HepG2 (cell line): ENCODE data around the gene CTDSP1. TPM values are rescaled to one million over a fixed set of nuclear protein-coding genes. Genes with fewer than 3 reads are reported as not detected.

Experiments used
- CENPBD1 ChIP-seq: sonication (generic); formaldehyde crosslinking; IDR thresholded peaks from 2 replicates; pipeline ENCODE4 v1.8.0; 2022; ENCODE audit warnings: missing genetic modification reagents, low read depth, mild to moderate bottlenecking, borderline replicate concordance
- GTF3A ChIP-seq: sonication (generic); formaldehyde crosslinking; conservative IDR thresholded peaks from 2 replicates; pipeline ENCODE4 v1.4.0; 2020; ENCODE audit warnings: mild to moderate bottlenecking, missing genetic modification reagents
- HHEX ChIP-seq: IDR thresholded peaks from 2 replicates; pipeline ENCODE4 v1.6.1; 2016; ENCODE audit warnings: control low read depth
- HMGA1 ChIP-seq: sonication (generic); formaldehyde crosslinking; conservative IDR thresholded peaks from 2 replicates; pipeline ENCODE4 v1.4.0; 2020; ENCODE audit warnings: missing genetic modification reagents
- ISL2 ChIP-seq: sonication (generic); formaldehyde crosslinking; IDR thresholded peaks from 2 replicates; pipeline ENCODE4 v1.5.0; 2020; ENCODE audit warnings: missing genetic modification reagents
- JUN ChIP-seq: sonication (generic); formaldehyde crosslinking; IDR thresholded peaks from 2 replicates; pipeline ENCODE4 v1.4.0; 2020; ENCODE audit warnings: mild to moderate bottlenecking, missing genetic modification reagents
- JUND ChIP-seq: sonication (generic); formaldehyde crosslinking; IDR thresholded peaks from 2 replicates; pipeline ENCODE4 v1.8.0; 2022; ENCODE audit warnings: mild to moderate bottlenecking, missing genetic modification reagents
- KDM4B ChIP-seq: sonication (generic); formaldehyde crosslinking; IDR thresholded peaks from 2 replicates; pipeline ENCODE4 v1.4.0; 2020; ENCODE audit warnings: missing genetic modification reagents
- KLF6 ChIP-seq: IDR thresholded peaks from 2 replicates; pipeline ENCODE4 v1.8.0; 2016; ENCODE audit warnings: missing biosample characterization, missing genetic modification reagents
- NR2F1 ChIP-seq, 2 experiments: fragments of 450-650 bp in 1 of 2; formaldehyde crosslinking in 1 of 2; IDR thresholded peaks; 2 replicates each; pipeline versions ENCODE4 v1.5.0 to v1.6.1; 2016 to 2020; ENCODE audit warnings: mild to moderate bottlenecking in 1 of 2, missing compliant biosample characterization in 1 of 2, missing genetic modification reagents in 1 of 2, moderate library complexity in 1 of 2
- PAWR ChIP-seq: sonication (generic); formaldehyde crosslinking; IDR thresholded peaks from 2 replicates; pipeline ENCODE4 v1.4.0; 2020; ENCODE audit warnings: missing genetic modification reagents, mild to moderate bottlenecking, borderline replicate concordance
- PHF20 ChIP-seq: sonication (generic); formaldehyde crosslinking; IDR thresholded peaks from 2 replicates; pipeline ENCODE4 v1.5.0; 2020; ENCODE audit warnings: mild to moderate bottlenecking, missing genetic modification reagents
- SOX6 ChIP-seq, 2 experiments: fragments of 450-650 bp in 1 of 2; sonication (generic) in 1 of 2; formaldehyde crosslinking in 1 of 2; IDR thresholded peaks; 2 replicates each; pipeline versions ENCODE4 v1.4.0 to v1.6.1; 2017 to 2020; ENCODE audit warnings: antibody characterized with exemption in 1 of 2, mild to moderate bottlenecking in 1 of 2, missing genetic modification reagents in 1 of 2
- SP4 ChIP-seq: sonication (generic); formaldehyde crosslinking; IDR thresholded peaks from 2 replicates; pipeline ENCODE4 v1.8.1; 2023; ENCODE audit warnings: mild to moderate bottlenecking, missing genetic modification reagents
- STAT6 ChIP-seq: sonication (generic); formaldehyde crosslinking; IDR thresholded peaks from 2 replicates; pipeline ENCODE4 v1.4.0; 2020; ENCODE audit warnings: missing genetic modification reagents, mild to moderate bottlenecking, borderline replicate concordance
- ZFP36L2 ChIP-seq: sonication (generic); formaldehyde crosslinking; IDR thresholded peaks from 2 replicates; pipeline ENCODE4 v1.4.0; 2020; ENCODE audit warnings: missing genetic modification reagents
- ZNF687 ChIP-seq: sonication (generic); formaldehyde crosslinking; IDR thresholded peaks from 2 replicates; pipeline ENCODE4 v1.5.1; 2020; ENCODE audit warnings: mild to moderate bottlenecking, missing genetic modification reagents, moderate library complexity
- ZSCAN22 ChIP-seq: sonication (generic); formaldehyde crosslinking; IDR thresholded peaks from 2 replicates; pipeline ENCODE4 v1.4.0; 2020; ENCODE audit warnings: mild to moderate bottlenecking, missing genetic modification reagents
- ZSCAN29 ChIP-seq: sonication (generic); formaldehyde crosslinking; conservative IDR thresholded peaks from 2 replicates; pipeline ENCODE4 v1.4.0; 2020; ENCODE audit warnings: mild to moderate bottlenecking, missing genetic modification reagents
- polyA plus RNA-seq, 8 experiments: library from polyadenylated mRNA; depleted of rRNA in 3 of 8; stranded (reverse) in 7 of 8; unstranded in 1 of 8; fragments of >200 nt; fragmentation: Illumina TruSeq in 4 of 8; extraction: Trizol in 4 of 8; gene quantifications; 2 replicates each; pipeline versions ENCODE4 v1.2.1 to v1.2.3, GENCODE V29; 2011 to 2016; ENCODE audit warnings: low read depth in 4 of 8, missing spikeins in 1 of 8, mixed read lengths in 1 of 8; ENCODE audit not compliant: insufficient read depth in 1 of 8
- total RNA-seq, 5 experiments: library from RNA; depleted of rRNA; stranded (reverse); fragments of >200 nt; fragmentation: Illumina TruSeq; extraction: Trizol; gene quantifications; 2 replicates each; pipeline ENCODE4 v1.2.3, GENCODE V29; 2016; ENCODE audit warnings: low read depth in 1 of 5
- TF ChIP-seq, protein P1 (sequence below): sonication (generic); formaldehyde crosslinking; IDR thresholded peaks from 2 replicates; pipeline ENCODE4 v1.4.0; 2020; ENCODE audit warnings: missing genetic modification reagents
- TF ChIP-seq, protein P2 (sequence below): sonication (generic); formaldehyde crosslinking; IDR thresholded peaks from 2 replicates; pipeline ENCODE4 v1.8.0; 2023; ENCODE audit warnings: mild to moderate bottlenecking, missing genetic modification reagents

Gene CTDSP1
- total and polyA plus RNA-seq, 2 of the 13 experiments (the other 11 are each of a cell fraction or from before 2014, with no cell fraction given) = 91.0 to 268 TPM

- TF ChIP-seq, protein P1, sequence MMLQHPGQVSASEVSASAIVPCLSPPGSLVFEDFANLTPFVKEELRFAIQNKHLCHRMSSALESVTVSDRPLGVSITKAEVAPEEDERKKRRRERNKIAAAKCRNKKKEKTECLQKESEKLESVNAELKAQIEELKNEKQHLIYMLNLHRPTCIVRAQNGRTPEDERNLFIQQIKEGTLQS = no peak
- TF ChIP-seq SOX6 (IDR thresholded peaks at IDR 0.05) = no peak
- no peak for TF ChIP-seq SOX6 (CRISPR knock-in tag; IDR thresholded peaks at IDR 0.05)
- TF ChIP-seq ISL2 (CRISPR knock-in tag) = no peak
- TF ChIP-seq PHF20 (CRISPR knock-in tag) = no peak
- TF ChIP-seq ZSCAN29 (CRISPR knock-in tag) = no peak
- TF ChIP-seq HMGA1 (CRISPR knock-in tag) = no peak
- 0 out of 2 replicates have a peak, but pooled peaks have one; percentile 48 for TF ChIP-seq PAWR
- peak; percentile 60; the same call in 1 of the 2 replicates for TF ChIP-seq ZNF687
- TF ChIP-seq, protein P2, sequence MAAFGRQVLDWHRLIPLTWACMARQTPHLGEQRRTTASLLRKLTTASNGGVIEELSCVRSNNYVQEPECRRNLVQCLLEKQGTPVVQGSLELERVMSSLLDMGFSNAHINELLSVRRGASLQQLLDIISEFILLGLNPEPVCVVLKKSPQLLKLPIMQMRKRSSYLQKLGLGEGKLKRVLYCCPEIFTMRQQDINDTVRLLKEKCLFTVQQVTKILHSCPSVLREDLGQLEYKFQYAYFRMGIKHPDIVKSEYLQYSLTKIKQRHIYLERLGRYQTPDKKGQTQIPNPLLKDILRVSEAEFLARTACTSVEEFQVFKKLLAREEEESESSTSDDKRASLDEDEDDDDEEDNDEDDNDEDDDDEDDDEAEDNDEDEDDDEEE (CRISPR knock-in tag) = 0 out of 2 replicates have a peak, but pooled peaks have one; percentile 69
- no peak for TF ChIP-seq JUN (CRISPR knock-in tag)
- TF ChIP-seq CENPBD1 (CRISPR knock-in tag) = no peak
- TF ChIP-seq KDM4B (CRISPR knock-in tag) = no peak
- TF ChIP-seq GTF3A = no peak
- TF ChIP-seq NR2F1 (CRISPR knock-in tag; IDR thresholded peaks at IDR 0.05) = no peak
- no peak for TF ChIP-seq KLF6 (CRISPR knock-in tag)
- TF ChIP-seq STAT6 (CRISPR knock-in tag) = no peak
- no peak for TF ChIP-seq ZFP36L2 (CRISPR knock-in tag)
- TF ChIP-seq HHEX (CRISPR knock-in tag) = peak; percentile 17; the same call in 1 of the 2 replicates
- 0 out of 2 replicates have a peak, but pooled peaks have one; percentile 2 for TF ChIP-seq JUND (CRISPR knock-in tag)
- TF ChIP-seq SP4 = no peak
- no peak for TF ChIP-seq ZSCAN22
Measured at GRCh38 chr2:218419630-218420216, 20.1 kb downstream of the CTDSP1 start (continued).
